H9 (cell line): ENCODE data around the gene KRTAP2-2. TPM values are rescaled to one million over a fixed set of nuclear protein-coding genes. Genes with fewer than 3 reads are reported as not detected.
"Not testable (repeated sequence)": the region's sequence is repeated elsewhere in the genome, so short reads cannot be mapped to it uniquely, and the experiment has no call there.

Experiments
- DNase-seq: peaks from one replicate; pipeline ENCODE4 v3.0.0-alpha.2; 2017
- H2AFZ ChIP-seq: one replicate; pipeline ENCODE4 v1.6.1; 2013; ENCODE audit warnings: mild to moderate bottlenecking, low read length, control low read depth, moderate library complexity
- H2AK5ac ChIP-seq: 2 replicates; pipeline ENCODE4 v1.6.1; 2013; ENCODE audit warnings: low read length, control low read depth, mixed read lengths; ENCODE audit not compliant: insufficient read length
- H2BK120ac ChIP-seq: one replicate; pipeline ENCODE4 v1.6.1; 2013; ENCODE audit warnings: low read depth, mild to moderate bottlenecking, low read length, control low read depth, inconsistent platforms; ENCODE audit not compliant: poor library complexity, severe bottlenecking
- H2BK12ac ChIP-seq: 2 replicates; pipeline ENCODE4 v1.6.1; 2013; ENCODE audit warnings: low read length, control low read depth, mixed read lengths, low read depth; ENCODE audit not compliant: insufficient read length
- H2BK15ac ChIP-seq: 2 replicates; pipeline ENCODE4 v1.6.1; 2013; ENCODE audit warnings: low read depth, low read length, control low read depth
- H2BK20ac ChIP-seq: one replicate; pipeline ENCODE4 v1.6.1; 2013; ENCODE audit warnings: low read depth, mild to moderate bottlenecking, low read length, control low read depth, inconsistent platforms; ENCODE audit not compliant: poor library complexity, severe bottlenecking
- H2BK5ac ChIP-seq: 2 replicates; pipeline ENCODE4 v1.6.1; 2013; ENCODE audit warnings: low read length, control low read depth, mixed read lengths; ENCODE audit not compliant: insufficient read length
- H3K14ac ChIP-seq: 2 replicates; pipeline ENCODE4 v1.6.1; 2013; ENCODE audit warnings: low read length, control low read depth; ENCODE audit not compliant: insufficient read depth
- H3K18ac ChIP-seq: 2 replicates; pipeline ENCODE4 v1.6.1; 2013; ENCODE audit warnings: low read depth, mild to moderate bottlenecking, mixed read lengths, low read length, control low read depth; ENCODE audit not compliant: insufficient read length
- H3K23ac ChIP-seq: 2 replicates; pipeline ENCODE4 v1.6.1; 2013; ENCODE audit warnings: low read length, control low read depth, mixed read lengths, low read depth; ENCODE audit not compliant: insufficient read length
- H3K23me2 ChIP-seq: 2 replicates; pipeline ENCODE4 v1.6.1; 2013; ENCODE audit warnings: low read depth, mild to moderate bottlenecking, mixed read lengths, low read length, control low read depth; ENCODE audit not compliant: insufficient read length, poor library complexity, severe bottlenecking
- H3K27ac ChIP-seq: 2 replicates; pipeline ENCODE4 v1.5.1; 2013; ENCODE audit warnings: low read length, control low read depth, mixed read lengths, low read depth; ENCODE audit not compliant: insufficient read length
- H3K27me3 ChIP-seq: 2 replicates; pipeline ENCODE4 v1.6.1; 2013; ENCODE audit warnings: low read length, control low read depth, inconsistent platforms; ENCODE audit not compliant: insufficient read depth
- H3K4ac ChIP-seq: 2 replicates; pipeline ENCODE4 v1.6.1; 2013; ENCODE audit warnings: low read depth, mild to moderate bottlenecking, control low read depth, inconsistent platforms, low read length, moderate library complexity
- H3K4me1 ChIP-seq: 2 replicates; pipeline ENCODE4 v1.6.1; 2013; ENCODE audit warnings: low read length, control low read depth, inconsistent platforms; ENCODE audit not compliant: insufficient read depth
- H3K4me2 ChIP-seq: 2 replicates; pipeline ENCODE4 v1.6.1; 2013; ENCODE audit warnings: low read length, control low read depth, mixed read lengths; ENCODE audit not compliant: insufficient read length, insufficient read depth
- H3K56ac ChIP-seq: 2 replicates; pipeline ENCODE4 v1.6.1; 2013; ENCODE audit warnings: low read depth, mild to moderate bottlenecking, mixed read lengths, low read length, control low read depth; ENCODE audit not compliant: insufficient read length
- H3K79me1 ChIP-seq: 2 replicates; pipeline ENCODE4 v1.6.1; 2013; ENCODE audit warnings: low read depth, mild to moderate bottlenecking, moderate library complexity, low read length, control low read depth, inconsistent platforms; ENCODE audit not compliant: insufficient read depth, poor library complexity, severe bottlenecking
- H3K79me2 ChIP-seq: 2 replicates; pipeline ENCODE4 v1.6.1; 2013; ENCODE audit warnings: low read length, control low read depth, inconsistent platforms; ENCODE audit not compliant: insufficient read depth
- H3K9ac ChIP-seq: 2 replicates; pipeline ENCODE4 v1.6.1; 2013; ENCODE audit warnings: low read length, control low read depth, mixed read lengths; ENCODE audit not compliant: insufficient read length; ENCODE audit errors: extremely low read depth
- H3K9me3 ChIP-seq: one replicate; pipeline ENCODE4 v1.6.1; 2013; ENCODE audit warnings: low read depth, low read length, inconsistent platforms; ENCODE audit not compliant: control insufficient read depth
- H3T11ph ChIP-seq: one replicate; pipeline ENCODE4 v1.6.1; 2013; ENCODE audit warnings: mild to moderate bottlenecking, low read length, control low read depth, inconsistent platforms
- H4K20me1 ChIP-seq: one replicate; pipeline ENCODE4 v1.6.1; 2013; ENCODE audit not compliant: control insufficient read depth, insufficient read length, insufficient read depth
- H4K5ac ChIP-seq: 2 replicates; pipeline ENCODE4 v1.6.1; 2013; ENCODE audit warnings: low read depth, mild to moderate bottlenecking, mixed read lengths, low read length, control low read depth; ENCODE audit not compliant: insufficient read length
- H4K8ac ChIP-seq: replicated peaks from 2 replicates; pipeline ENCODE4 v1.6.1; 2013; ENCODE audit warnings: low read length, control low read depth, mixed read lengths, low read depth; ENCODE audit not compliant: insufficient read length
- H4K91ac ChIP-seq: 2 replicates; pipeline ENCODE4 v1.6.1; 2013; ENCODE audit warnings: low read depth, mild to moderate bottlenecking, moderate library complexity, mixed read lengths, low read length, control low read depth; ENCODE audit not compliant: insufficient read length
- H3K27ac Mint-ChIP-seq, 3 experiments: 2 replicates in 2 of 3; 3 replicates in 1 of 3; pipeline ENCODE4 v1.8.0; 2020 to 2021; ENCODE audit warnings: mixed read lengths in 3 of 3, mild to moderate bottlenecking in 1 of 3, moderate library complexity in 1 of 3
- H3K27me3 Mint-ChIP-seq: 2 replicates; pipeline ENCODE4 v1.8.0; 2021; ENCODE audit warnings: low read depth, mild to moderate bottlenecking, moderate library complexity, mixed read lengths
- H3K36me3 Mint-ChIP-seq, 3 experiments: 2 replicates in 2 of 3; 3 replicates in 1 of 3; pipeline ENCODE4 v1.8.0; 2020 to 2021; ENCODE audit warnings: low read depth in 3 of 3, mixed read lengths in 3 of 3; ENCODE audit not compliant: insufficient read depth in 1 of 3
- H3K4me1 Mint-ChIP-seq, 2 experiments: 2 replicates each; pipeline ENCODE4 v1.8.0; 2020; ENCODE audit warnings: mixed read lengths in 2 of 2
- H3K4me3 Mint-ChIP-seq, 2 experiments: 2 replicates in 1 of 2; 3 replicates in 1 of 2; pipeline ENCODE4 v1.8.0; 2020 to 2021; ENCODE audit warnings: mild to moderate bottlenecking in 2 of 2, mixed read lengths in 2 of 2, moderate library complexity in 1 of 2
- H3K9me3 Mint-ChIP-seq, 2 experiments: 2 replicates in 1 of 2; 3 replicates in 1 of 2; pipeline ENCODE4 v1.8.0; 2020; ENCODE audit warnings: mild to moderate bottlenecking in 2 of 2, mixed read lengths in 2 of 2, moderate library complexity in 1 of 2
- WGBS: extraction: QIAGEN DNeasy Blood & Tissue Kit; methylation state at CpG from one replicate; pipeline ENCODE4 v1.1.7; 2013; ENCODE audit warnings: missing lambda C conversion rate, low lambda C conversion rate, mixed read lengths; ENCODE audit not compliant: insufficient read length; ENCODE audit errors: extremely low coverage; 5-methylcytosine and 5-hydroxymethylcytosine counted together
- total RNA-seq: library from RNA; stranded (reverse); gene quantifications from 2 replicates; pipeline ENCODE4 v1.2.1, GENCODE V29; 2021

The KRTAP2-2 gene
- total RNA-seq, 1 experiment from 2014 or later = not detected

- H2BK120ac ChIP-seq, H2BK12ac ChIP-seq, H4K5ac ChIP-seq, H3K14ac ChIP-seq, H3K79me2 ChIP-seq, H3K27me3 ChIP-seq, H3K23ac ChIP-seq, H2BK20ac ChIP-seq, H3K36me3 Mint-ChIP-seq, H4K8ac ChIP-seq, H3K79me1 ChIP-seq, H3K9me3 ChIP-seq, H2BK5ac ChIP-seq, H3K9me3 Mint-ChIP-seq, H4K20me1 ChIP-seq, H4K91ac ChIP-seq, H3K27me3 Mint-ChIP-seq, H3K4ac ChIP-seq, H3K18ac ChIP-seq, DNase-seq, H3K23me2 ChIP-seq, H3K9ac ChIP-seq, H2AK5ac ChIP-seq, H2BK15ac ChIP-seq, H2AFZ ChIP-seq, H3K4me1 ChIP-seq, H3K4me2 ChIP-seq, H3K4me3 Mint-ChIP-seq, H3T11ph ChIP-seq, H3K27ac ChIP-seq, H3K56ac ChIP-seq: not testable (repeated sequence)
- H3K27ac Mint-ChIP-seq = peak within 1 kb of the TSS in 1 of 3 experiments; percentile 86; a peak in 1 of 7 replicates
- H3K4me1 Mint-ChIP-seq = peaks cover 15 to 17% of the 10 kb centered on the region in 2 experiments
- no CpG with 5 or more reads among the region's 14 CpGs for WGBS
Observed at GRCh38 chr17:41084100-41084856, 29.2 kb upstream of the KRTAP2-2 start, which contains the start of gene KRTAP4-7. Gene KRTAP4-7, plus strand, starts transcription at chr17:41084150. Its CDS starts 57 bp downstream, at chr17:41084207.

DNA sequence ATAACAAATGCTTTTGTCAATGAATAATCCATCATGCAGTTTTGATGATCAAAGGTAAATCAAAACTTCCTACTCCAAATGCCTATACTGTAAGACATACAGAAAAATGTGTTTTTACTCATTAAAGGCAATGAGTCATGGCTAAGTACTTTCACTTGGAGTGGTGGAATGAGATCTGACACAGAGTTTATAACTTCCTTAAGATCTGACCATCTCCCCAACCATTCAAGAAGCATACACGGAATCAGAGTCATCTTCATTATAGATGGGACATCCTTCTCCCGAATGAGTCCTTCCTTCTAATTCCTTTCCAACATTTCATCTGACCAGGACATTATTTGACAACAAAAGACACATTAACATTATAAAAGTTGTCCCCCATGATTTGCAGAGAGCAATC, 28.4 kb upstream of the KRTAP2-2 start:
- not testable (repeated sequence) for H4K5ac ChIP-seq, H3K36me3 Mint-ChIP-seq, H2AK5ac ChIP-seq, H3K79me2 ChIP-seq, H3K23ac ChIP-seq, H3K27ac Mint-ChIP-seq, H3K4ac ChIP-seq, H3K27ac ChIP-seq, H3K9me3 Mint-ChIP-seq, H3K23me2 ChIP-seq, H2BK15ac ChIP-seq, H2BK5ac ChIP-seq, H3K9me3 ChIP-seq, H3K4me3 Mint-ChIP-seq, H4K91ac ChIP-seq, H2BK120ac ChIP-seq, H3T11ph ChIP-seq, H3K27me3 Mint-ChIP-seq, H4K20me1 ChIP-seq, H3K4me1 ChIP-seq, H3K9ac ChIP-seq, H3K56ac ChIP-seq, H2BK20ac ChIP-seq, H4K8ac ChIP-seq, H3K14ac ChIP-seq, H2BK12ac ChIP-seq, H3K27me3 ChIP-seq, H3K4me2 ChIP-seq, H2AFZ ChIP-seq, H3K79me1 ChIP-seq, DNase-seq, H3K18ac ChIP-seq
- WGBS = no CpG with 5 or more reads among the region's 2 CpGs
- peaks cover 12 to 17% of the 10 kb centered on the region in 2 experiments for H3K4me1 Mint-ChIP-seq
